Activated CD8-positive, alpha-beta memory T cell treated with anti-CD3 and anti-CD28 coated beads for 36 hours (primary cell): ENCODE measurements around the gene UBL5. TPM values are rescaled to one million over a fixed set of nuclear protein-coding genes. Genes with fewer than 3 reads are reported as not detected.
"Not testable (repeated sequence)": the region's sequence is repeated elsewhere in the genome, so short reads cannot be mapped to it uniquely, and the experiment has no call there.

ENCODE experiments used
- CTCF ChIA-PET: fragments of 350-600 bp; sonication (Branson Sonifier 250); formaldehyde crosslinking; loops from one replicate; lab custom pipeline; 2021; ENCODE audit warnings: antibody characterized with exemption; lab: Charles Lee
- POLR2A ChIA-PET: fragments of 350-600 bp; sonication (Branson Sonifier 250); formaldehyde crosslinking; loops from one replicate; lab custom pipeline; 2021; ENCODE audit warnings: antibody characterized with exemption; lab: Charles Lee
- total RNA-seq, 2 experiments: library from RNA; stranded (reverse); gene quantifications; one replicate each; pipeline ENCODE4 v1.2.3, GENCODE V29; 2021

The UBL5 gene
- total RNA-seq, 2 experiments from 2014 or later, result 342 to 354 TPM

- ChIA-PET CTCF (no interaction called here), POLR2A (no interaction called here)
Measured at GRCh38 chr19:9806803-9807202, 20.9 kb upstream of the UBL5 start.

- ChIA-PET POLR2A (no interaction called here), CTCF (interaction anchor here (0.7 to 0.9 kb wide), 3 partner anchors 18 to 184 kb away, joined by 3 to 4 read pairs (median 3); no protein-coding TSS in a partner anchor)
Measured at GRCh38 chr19:9808855-9809824, 18.6 kb upstream of the UBL5 start.

- ChIA-PET CTCF (no interaction called here), POLR2A (no interaction called here)
Measured at GRCh38 chr19:9811139-9811538, 16.6 kb upstream of the UBL5 start.

- ChIA-PET CTCF (interaction anchor here (1.0 kb wide), 1 partner anchor 193 kb away, joined by 6 read pairs; no protein-coding TSS in a partner anchor), POLR2A (interaction anchor here (1.1 kb wide), 1 partner anchor 17 kb away, joined by 5 read pairs; the partner anchor contains the start of gene PIN1)
Measured at GRCh38 chr19:9818175-9818733, 9.5 kb upstream of the UBL5 start.

- CTCF ChIA-PET, result interaction anchor here (0.6 to 1.0 kb wide), 2 partner anchors 193 to 782 kb away, joined by 3 to 6 read pairs; no protein-coding TSS in a partner anchor
- POLR2A ChIA-PET, result interaction anchor here (0.6 to 1.1 kb wide), 2 partner anchors 16 to 50 kb away, joined by 3 to 5 read pairs; partner anchors contain the start of genes PIN1 and ZNF846
Measured at GRCh38 chr19:9818734-9819595, 8.8 kb upstream of the UBL5 start, which contains the start of gene FBXL12. Gene FBXL12 (minus strand): TSS chr19:9819079. CDS start chr19:9818813, 266 bp downstream.

GRCh38 chr19:9819596-9819909 is 8.2 kb upstream of the UBL5 start:
- ChIA-PET CTCF (interaction anchor here (0.6 kb wide), 1 partner anchor 781 kb away, joined by 3 read pairs; no protein-coding TSS in a partner anchor), POLR2A (interaction anchor here (0.6 kb wide), 1 partner anchor 51 kb away, joined by 3 read pairs; the partner anchor contains the start of gene ZNF846)

GRCh38 chr19:9820034-9820433 is 7.7 kb upstream of the UBL5 start:
- CTCF ChIA-PET, POLR2A ChIA-PET: not testable (repeated sequence)

GRCh38 chr19:9823816-9824215 is 3.9 kb upstream of the UBL5 start:
- ChIA-PET CTCF (no interaction called here), POLR2A (no interaction called here)

- ChIA-PET CTCF (no interaction called here), POLR2A (interaction anchor here (0.6 to 1.1 kb wide), 4 partner anchors 10 to 150 kb away, joined by 3 to 6 read pairs (median 4); no protein-coding TSS in a partner anchor)
Measured at GRCh38 chr19:9828551-9829063, 889 bp downstream of the UBL5 start.

- POLR2A ChIA-PET, result interaction anchor here (0.5 to 1.5 kb wide), 2 partner anchors 16 to 438 kb away, joined by 4 to 5 read pairs; partner anchors contain the start of gene FBXL12
- CTCF ChIA-PET, result interaction anchor here (1.2 kb wide), 1 partner anchor 26 kb away, joined by 3 read pairs; no protein-coding TSS in a partner anchor
Measured at GRCh38 chr19:9834307-9834725, 6.6 kb downstream of the UBL5 start.

GRCh38 chr19:9834726-9835506 is 7.2 kb downstream of the UBL5 start, which contains the start of gene PIN1:
Gene PIN1 (plus strand): TSS chr19:9835318. CDS start chr19:9835345, 27 bp downstream.
- ChIA-PET POLR2A (interaction anchor here (0.5 to 1.5 kb wide), 2 partner anchors 16 to 437 kb away, joined by 4 to 5 read pairs; partner anchors contain the start of gene FBXL12), CTCF (interaction anchor here (0.5 to 1.5 kb wide), 7 partner anchors 8 to 1024 kb away, joined by 3 to 8 read pairs (median 3); partner anchors contain the start of gene UBL5)

GRCh38 chr19:9835507-9835949 is 7.8 kb downstream of the UBL5 start:
- CTCF ChIA-PET, result interaction anchor here (0.6 to 1.5 kb wide), 6 partner anchors 8 to 66 kb away, joined by 3 to 8 read pairs (median 4); partner anchors contain the start of gene UBL5

GRCh38 chr19:9836021-9836420 is 8.3 kb downstream of the UBL5 start:
- ChIA-PET CTCF (interaction anchor here (1.1 to 1.5 kb wide), 2 partner anchors 9 to 22 kb away, joined by 4 to 8 read pairs; partner anchors contain the start of gene UBL5), POLR2A (no interaction called here)

More at GRCh38 chr19:9835507-9835949, 7.8 kb downstream of the UBL5 start:
- POLR2A ChIA-PET, result interaction anchor here (1.5 kb wide), 1 partner anchor 17 kb away, joined by 5 read pairs; the partner anchor contains the start of gene FBXL12

GRCh38 chr19:9838324-9838723 is 10.6 kb downstream of the UBL5 start:
- ChIA-PET CTCF (no interaction called here), POLR2A (interaction anchor here (0.9 kb wide), 1 partner anchor 10 kb away, joined by 4 read pairs; no protein-coding TSS in a partner anchor)

- ChIA-PET POLR2A (interaction anchor here (0.9 kb wide), 1 partner anchor 11 kb away, joined by 3 read pairs; no protein-coding TSS in a partner anchor), CTCF (interaction anchor here (0.6 to 0.8 kb wide), 2 partner anchors 28 to 253 kb away, joined by 3 to 4 read pairs; no protein-coding TSS in a partner anchor)
Measured at GRCh38 chr19:9839415-9839814, 11.7 kb downstream of the UBL5 start.

- ChIA-PET POLR2A (no interaction called here), CTCF (no interaction called here)
Measured at GRCh38 chr19:9842834-9843625, 15.3 kb downstream of the UBL5 start.
